SK-N-SH (cell line): ENCODE measurements around the gene SOX2. TPM values are rescaled to one million over a fixed set of nuclear protein-coding genes. Genes with fewer than 3 reads are reported as not detected.

Experiments used
- CTCF ChIA-PET: fragments of 300-600, 350-600 bp; formaldehyde crosslinking; extraction: SDS; loops from one replicate; lab custom pipeline; 2021; lab: Yijun Ruan, JAX
- POLR2A ChIA-PET: fragments of 350-600 bp; sonication (Branson Sonifier 250); formaldehyde crosslinking; extraction: SDS; loops from one replicate; lab custom pipeline; 2020; ENCODE audit warnings: antibody characterized with exemption, inconsistent platforms; lab: Yijun Ruan, JAX
- DNase-seq: peaks from one replicate; pipeline ENCODE4 v3.0.0; 2012
- H2AFZ ChIP-seq: fragments of 200-600 bp; sonication (generic); 2 replicates; pipeline ENCODE4 v1.8.1; 2016; ENCODE audit warnings: antibody characterized with exemption, mild to moderate bottlenecking, low read depth
- H3F3A ChIP-seq: fragments of 200-600 bp; sonication (generic); replicated peaks from 2 replicates; pipeline ENCODE3; 2016; ENCODE audit warnings: antibody characterized with exemption, mild to moderate bottlenecking; ENCODE audit not compliant: insufficient read depth
- H3K27ac ChIP-seq, 2 experiments: fragments of 200-500 bp in 1 of 2; fragments of 200-600 bp in 1 of 2; sonication (Bioruptor generic) in 1 of 2; sonication (generic), shearing (Covaris generic) in 1 of 2; 2 replicates each; pipeline versions ENCODE4 v1.5.1 to v1.6.1; 2014 to 2016; ENCODE audit warnings: low read depth in 2 of 2, inconsistent platforms in 1 of 2, low read length in 1 of 2, mild to moderate bottlenecking in 1 of 2, mixed read lengths in 1 of 2
- H3K27me3 ChIP-seq: fragments of 200-600 bp; sonication (generic), shearing (Covaris generic); 2 replicates; pipeline ENCODE4 v1.6.1; 2016; ENCODE audit warnings: mixed run types; ENCODE audit not compliant: insufficient read depth
- H3K36me3 ChIP-seq, 2 experiments: fragments of 200-500 bp in 1 of 2; fragments of 200-600 bp in 1 of 2; sonication (Bioruptor generic) in 1 of 2; sonication (generic) in 1 of 2; replicated peaks in 1 of 2; 2 replicates each; pipeline versions ENCODE3 to v1.5.1; 2014 to 2016; ENCODE audit warnings: low read length in 1 of 2, mild to moderate bottlenecking in 1 of 2; ENCODE audit not compliant: insufficient read depth in 2 of 2, control insufficient read depth in 1 of 2
- H3K4me1 ChIP-seq, 2 experiments: fragments of 200-500 bp in 1 of 2; fragments of 200-600 bp in 1 of 2; sonication (Bioruptor generic) in 1 of 2; sonication (generic), shearing (Covaris generic) in 1 of 2; 2 replicates each; pipeline versions ENCODE4 v1.5.1 to v1.6.1; 2014 to 2016; ENCODE audit warnings: low read depth in 1 of 2, low read length in 1 of 2, mixed run types in 1 of 2; ENCODE audit not compliant: insufficient read depth in 2 of 2, control insufficient read depth in 1 of 2
- H3K4me2 ChIP-seq: fragments of 200-600 bp; sonication (generic), shearing (Covaris generic); 2 replicates; pipeline ENCODE4 v1.6.1; 2017; ENCODE audit warnings: mixed run types
- H3K4me3 ChIP-seq, 2 experiments: fragments of 200-500 bp in 1 of 2; fragments of 200-600 bp in 1 of 2; sonication (Bioruptor generic) in 1 of 2; sonication (generic), shearing (Covaris generic) in 1 of 2; 2 replicates each; pipeline versions ENCODE4 v1.5.1 to v1.8.1; 2014 to 2016; ENCODE audit warnings: low read depth in 2 of 2, inconsistent platforms in 1 of 2, low read length in 1 of 2, mild to moderate bottlenecking in 1 of 2, mixed read lengths in 1 of 2, moderate library complexity in 1 of 2
- H3K79me2 ChIP-seq: fragments of 200-600 bp; sonication (generic); 2 replicates; pipeline ENCODE4 v1.8.1; 2017; ENCODE audit warnings: mild to moderate bottlenecking; ENCODE audit not compliant: insufficient read depth
- H3K9ac ChIP-seq: fragments of 200-600 bp; sonication (generic); 2 replicates; pipeline ENCODE4 v1.6.1; 2017; ENCODE audit warnings: mixed run types
- H3K9me2 ChIP-seq: fragments of 200-600 bp; sonication (generic); 2 replicates; pipeline ENCODE4 v1.6.1; 2017; ENCODE audit warnings: mixed run types
- H3K9me3 ChIP-seq: fragments of 200-600 bp; sonication (generic); 2 replicates; pipeline ENCODE4 v1.6.1; 2017; ENCODE audit warnings: mixed run types, mild to moderate bottlenecking, moderate library complexity
- H4K20me1 ChIP-seq: fragments of 200-600 bp; sonication (generic); 2 replicates; pipeline ENCODE4 v1.6.1; 2017; ENCODE audit warnings: mild to moderate bottlenecking, mixed run types; ENCODE audit not compliant: insufficient read depth
- FOXJ3 ChIP-seq: sonication (generic); formaldehyde crosslinking; IDR thresholded peaks from 2 replicates; pipeline ENCODE4 v1.5.1; 2020; ENCODE audit warnings: mild to moderate bottlenecking, missing genetic modification reagents
- JUND ChIP-seq: IDR thresholded peaks from 2 replicates; pipeline ENCODE4 v1.4.0; 2012
- MEF2A ChIP-seq: IDR thresholded peaks from 2 replicates; pipeline ENCODE4 v1.4.0; 2012; ENCODE audit warnings: low read depth, borderline replicate concordance
- MXI1 ChIP-seq: IDR thresholded peaks from 2 replicates; pipeline ENCODE4 v1.6.1; 2012; ENCODE audit warnings: mild to moderate bottlenecking, low read depth, low read length, improper control_type of control experiment
- RCOR1 ChIP-seq: fragments of 150-350 bp; IDR thresholded peaks from 2 replicates; pipeline ENCODE4 v1.6.1; 2017; ENCODE audit warnings: antibody characterized with exemption, low read length
- RFX5 ChIP-seq: IDR thresholded peaks from 2 replicates; pipeline ENCODE4 v1.6.1; 2012; ENCODE audit warnings: mild to moderate bottlenecking, improper control_type of control experiment, low read length
- SIN3A ChIP-seq: IDR thresholded peaks from 2 replicates; pipeline ENCODE4 v1.6.1; 2012; ENCODE audit warnings: low read depth, mild to moderate bottlenecking, low read length, moderate library complexity, borderline replicate concordance
- SMC3 ChIP-seq: IDR thresholded peaks from 2 replicates; pipeline ENCODE4 v1.6.1; 2012; ENCODE audit warnings: low read depth, low read length, improper control_type of control experiment
- TAF1 ChIP-seq: IDR thresholded peaks from 2 replicates; pipeline ENCODE4 v1.6.1; 2012; ENCODE audit warnings: low read depth, mild to moderate bottlenecking, low read length, moderate library complexity, borderline replicate concordance
- WGBS: methylation state at CpG from one replicate; pipeline ENCODE4 v1.1.6; 2017; ENCODE audit warnings: low lambda C conversion rate; 5-methylcytosine and 5-hydroxymethylcytosine counted together
- polyA plus RNA-seq, 3 experiments: library from polyadenylated mRNA; depleted of rRNA; stranded (reverse); fragments of >200 nt; gene quantifications; 2 replicates each; pipeline ENCODE4 v1.2.3, GENCODE V29; 2012
- TF ChIP-seq, protein P1 (sequence below): fragments of 150-350 bp; IDR thresholded peaks from 2 replicates; pipeline ENCODE4 v1.6.1; 2017; ENCODE audit warnings: antibody characterized with exemption, low read length, low read depth, borderline replicate concordance
- TF ChIP-seq, protein P2 (sequence below): IDR thresholded peaks from 2 replicates; pipeline ENCODE4 v1.4.0; 2012; ENCODE audit warnings: low read depth, borderline replicate concordance
- TF ChIP-seq, protein P3 (sequence below): fragments of 200-600 bp; sonication (generic); IDR thresholded peaks from 2 replicates; pipeline ENCODE4 v1.6.1; 2017; ENCODE audit warnings: antibody characterized with exemption, mild to moderate bottlenecking, moderate library complexity
- TF ChIP-seq, protein P4 (sequence below): IDR thresholded peaks from 2 replicates; pipeline ENCODE4 v1.4.0; 2012; ENCODE audit warnings: low read depth, borderline replicate concordance

The SOX2 gene
- polyA plus RNA-seq, 1 of the 3 experiments (the other 2 are of a cell fraction) = 0.13 TPM

DNA sequence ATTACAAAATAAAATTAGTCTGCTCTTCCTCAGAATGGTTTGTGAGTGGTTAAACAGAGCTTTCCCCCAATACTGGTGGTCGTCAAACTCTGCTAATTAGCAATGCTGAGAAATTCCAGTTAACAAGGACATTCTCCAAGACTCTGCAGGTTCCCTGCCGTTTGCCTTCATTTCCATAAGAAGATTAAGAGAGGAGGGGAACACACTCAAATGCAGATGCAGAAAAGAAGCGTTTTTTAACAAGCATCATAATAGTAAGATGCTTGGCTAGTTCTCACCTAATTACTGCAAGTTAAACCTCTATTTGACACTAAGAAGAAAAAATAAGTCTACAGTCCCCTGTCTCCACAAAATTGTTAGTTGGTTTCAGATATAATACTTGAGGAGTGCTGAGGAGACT is 3.7 kb upstream of the SOX2 start:
- no peaks in the 10 kb centered on the region for H3K9me2 ChIP-seq
- no peaks in the 10 kb centered on the region for H3K79me2 ChIP-seq
- no peaks in the 10 kb centered on the region for H4K20me1 ChIP-seq
- no peaks in the 10 kb centered on the region for H3K9me3 ChIP-seq
- no peak overlapping the region for H3K9ac ChIP-seq
- no peaks in the 10 kb centered on the region for H3K36me3 ChIP-seq
- no peaks in the 10 kb centered on the region for H3F3A ChIP-seq
- H3K27me3 ChIP-seq = peaks cover 7% of the 10 kb centered on the region; the same call in 1 of the 2 replicates
- CTCF ChIA-PET = interaction anchor here (0.7 to 4.8 kb wide), 15 partner anchors 7 to 981 kb away, joined by 3 to 32 read pairs (median 5); no protein-coding TSS in a partner anchor
- H3K4me3 ChIP-seq = no peak overlapping the region
- H3K27ac ChIP-seq = no peak overlapping the region
- TF ChIP-seq JUND = no peak
- TF ChIP-seq, protein P1, sequence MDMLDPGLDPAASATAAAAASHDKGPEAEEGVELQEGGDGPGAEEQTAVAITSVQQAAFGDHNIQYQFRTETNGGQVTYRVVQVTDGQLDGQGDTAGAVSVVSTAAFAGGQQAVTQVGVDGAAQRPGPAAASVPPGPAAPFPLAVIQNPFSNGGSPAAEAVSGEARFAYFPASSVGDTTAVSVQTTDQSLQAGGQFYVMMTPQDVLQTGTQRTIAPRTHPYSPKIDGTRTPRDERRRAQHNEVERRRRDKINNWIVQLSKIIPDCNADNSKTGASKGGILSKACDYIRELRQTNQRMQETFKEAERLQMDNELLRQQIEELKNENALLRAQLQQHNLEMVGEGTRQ = no peak
- no peak for TF ChIP-seq RFX5
- TF ChIP-seq SIN3A = no peak
- TF ChIP-seq, protein P2, sequence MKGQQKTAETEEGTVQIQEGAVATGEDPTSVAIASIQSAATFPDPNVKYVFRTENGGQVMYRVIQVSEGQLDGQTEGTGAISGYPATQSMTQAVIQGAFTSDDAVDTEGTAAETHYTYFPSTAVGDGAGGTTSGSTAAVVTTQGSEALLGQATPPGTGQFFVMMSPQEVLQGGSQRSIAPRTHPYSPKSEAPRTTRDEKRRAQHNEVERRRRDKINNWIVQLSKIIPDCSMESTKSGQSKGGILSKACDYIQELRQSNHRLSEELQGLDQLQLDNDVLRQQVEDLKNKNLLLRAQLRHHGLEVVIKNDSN = no peak
- TF ChIP-seq MXI1 = no peak
- no peak for TF ChIP-seq FOXJ3
- TF ChIP-seq TAF1 = no peak
- TF ChIP-seq, protein P3, sequence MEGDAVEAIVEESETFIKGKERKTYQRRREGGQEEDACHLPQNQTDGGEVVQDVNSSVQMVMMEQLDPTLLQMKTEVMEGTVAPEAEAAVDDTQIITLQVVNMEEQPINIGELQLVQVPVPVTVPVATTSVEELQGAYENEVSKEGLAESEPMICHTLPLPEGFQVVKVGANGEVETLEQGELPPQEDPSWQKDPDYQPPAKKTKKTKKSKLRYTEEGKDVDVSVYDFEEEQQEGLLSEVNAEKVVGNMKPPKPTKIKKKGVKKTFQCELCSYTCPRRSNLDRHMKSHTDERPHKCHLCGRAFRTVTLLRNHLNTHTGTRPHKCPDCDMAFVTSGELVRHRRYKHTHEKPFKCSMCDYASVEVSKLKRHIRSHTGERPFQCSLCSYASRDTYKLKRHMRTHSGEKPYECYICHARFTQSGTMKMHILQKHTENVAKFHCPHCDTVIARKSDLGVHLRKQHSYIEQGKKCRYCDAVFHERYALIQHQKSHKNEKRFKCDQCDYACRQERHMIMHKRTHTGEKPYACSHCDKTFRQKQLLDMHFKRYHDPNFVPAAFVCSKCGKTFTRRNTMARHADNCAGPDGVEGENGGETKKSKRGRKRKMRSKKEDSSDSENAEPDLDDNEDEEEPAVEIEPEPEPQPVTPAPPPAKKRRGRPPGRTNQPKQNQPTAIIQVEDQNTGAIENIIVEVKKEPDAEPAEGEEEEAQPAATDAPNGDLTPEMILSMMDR = no peak
- no peak for TF ChIP-seq RCOR1
- TF ChIP-seq MEF2A = no peak
- no peak for TF ChIP-seq SMC3
- TF ChIP-seq, protein P4, sequence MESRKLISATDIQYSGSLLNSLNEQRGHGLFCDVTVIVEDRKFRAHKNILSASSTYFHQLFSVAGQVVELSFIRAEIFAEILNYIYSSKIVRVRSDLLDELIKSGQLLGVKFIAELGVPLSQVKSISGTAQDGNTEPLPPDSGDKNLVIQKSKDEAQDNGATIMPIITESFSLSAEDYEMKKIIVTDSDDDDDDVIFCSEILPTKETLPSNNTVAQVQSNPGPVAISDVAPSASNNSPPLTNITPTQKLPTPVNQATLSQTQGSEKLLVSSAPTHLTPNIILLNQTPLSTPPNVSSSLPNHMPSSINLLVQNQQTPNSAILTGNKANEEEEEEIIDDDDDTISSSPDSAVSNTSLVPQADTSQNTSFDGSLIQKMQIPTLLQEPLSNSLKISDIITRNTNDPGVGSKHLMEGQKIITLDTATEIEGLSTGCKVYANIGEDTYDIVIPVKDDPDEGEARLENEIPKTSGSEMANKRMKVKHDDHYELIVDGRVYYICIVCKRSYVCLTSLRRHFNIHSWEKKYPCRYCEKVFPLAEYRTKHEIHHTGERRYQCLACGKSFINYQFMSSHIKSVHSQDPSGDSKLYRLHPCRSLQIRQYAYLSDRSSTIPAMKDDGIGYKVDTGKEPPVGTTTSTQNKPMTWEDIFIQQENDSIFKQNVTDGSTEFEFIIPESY = no peak
- no peak overlapping the region for H3K4me2 ChIP-seq
- DNase-seq = no peak
- no peak overlapping the region for H2AFZ ChIP-seq
- H3K4me1 ChIP-seq = peaks cover 0 to 13% of the 10 kb centered on the region in 2 experiments; a peak in 1 of 4 replicates
- 35% methylated on average over 3 of the region's 3 CpGs for WGBS
- POLR2A ChIA-PET = no interaction called here
